Ishikawa (cell line): ENCODE measurements around the gene NUCB1.

Source experiments
- CEBPB ChIP-seq: IDR thresholded peaks from 2 replicates; pipeline ENCODE4 v1.6.1; 2012
- EP300 ChIP-seq: IDR thresholded peaks from 2 replicates; pipeline ENCODE4 v1.6.1; 2012; ENCODE audit warnings: borderline replicate concordance
- FOXM1 ChIP-seq: IDR thresholded peaks from 2 replicates; pipeline ENCODE4 v1.6.1; 2012; ENCODE audit warnings: low read depth, borderline replicate concordance
- NFIC ChIP-seq: IDR thresholded peaks from 2 replicates; pipeline ENCODE4 v1.6.1; 2012
- RAD21 ChIP-seq: IDR thresholded peaks from 2 replicates; pipeline ENCODE4 v1.6.1; 2012; ENCODE audit warnings: low read depth
- TAF1 ChIP-seq: IDR thresholded peaks from 2 replicates; pipeline ENCODE4 v1.6.1; 2012; ENCODE audit warnings: low read depth, mild to moderate bottlenecking
- TEAD4 ChIP-seq: IDR thresholded peaks from 2 replicates; pipeline ENCODE4 v1.6.1; 2012
- YY1 ChIP-seq: IDR thresholded peaks from 2 replicates; pipeline ENCODE4 v1.6.1; 2012; ENCODE audit warnings: low read depth
- ZBTB7A ChIP-seq: IDR thresholded peaks from 2 replicates; pipeline ENCODE4 v1.6.1; 2012; ENCODE audit warnings: low read depth
- TF ChIP-seq, protein P1 (sequence below): IDR thresholded peaks from 2 replicates; pipeline ENCODE4 v1.6.1; 2012
- TF ChIP-seq, protein P2 (sequence below): IDR thresholded peaks from 2 replicates; pipeline ENCODE4 v1.6.1; 2012; ENCODE audit warnings: low read depth, mild to moderate bottlenecking

DNA sequence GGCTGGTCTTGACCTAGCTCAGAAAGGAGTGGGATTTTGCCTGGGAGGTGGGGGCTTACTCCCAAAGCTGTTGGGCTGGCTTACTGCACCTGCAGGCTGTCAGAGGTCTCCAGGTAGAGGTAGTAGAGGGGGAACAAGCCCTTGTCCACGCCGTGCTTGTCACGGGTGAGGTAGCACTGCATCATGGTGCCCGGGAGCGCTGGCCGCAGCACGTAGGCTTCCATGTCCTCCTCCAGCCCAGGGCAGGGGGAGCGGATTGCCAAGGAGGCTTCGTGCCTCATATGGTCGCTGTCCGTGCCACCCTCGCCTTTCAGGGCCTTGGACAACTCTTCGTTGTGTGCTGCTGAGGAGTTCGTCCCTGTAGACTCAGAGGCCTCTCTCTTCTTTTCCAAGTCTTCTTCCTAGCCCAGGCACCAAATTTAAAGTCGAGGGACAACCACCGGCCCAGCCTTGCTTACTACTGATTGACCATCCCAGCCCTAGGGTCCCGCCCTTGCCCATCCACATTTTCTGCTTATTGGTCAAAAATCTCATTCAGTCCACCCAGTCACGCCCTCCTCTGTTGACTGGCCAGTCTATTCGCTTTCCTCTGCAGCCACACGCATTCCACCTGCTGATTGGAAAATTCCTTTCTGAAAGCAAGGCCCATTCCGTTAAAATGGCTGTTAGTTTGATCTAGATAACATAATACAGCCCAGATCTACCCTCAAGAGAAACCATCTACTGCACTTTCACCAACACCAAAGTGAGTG, 12.1 kb upstream of the NUCB1 start:
- TF ChIP-seq TEAD4 = no peak
- TF ChIP-seq NFIC = no peak
- TF ChIP-seq EP300 = no peak
- TF ChIP-seq CEBPB = no peak
- TF ChIP-seq TAF1 = no peak
- TF ChIP-seq, protein P1, sequence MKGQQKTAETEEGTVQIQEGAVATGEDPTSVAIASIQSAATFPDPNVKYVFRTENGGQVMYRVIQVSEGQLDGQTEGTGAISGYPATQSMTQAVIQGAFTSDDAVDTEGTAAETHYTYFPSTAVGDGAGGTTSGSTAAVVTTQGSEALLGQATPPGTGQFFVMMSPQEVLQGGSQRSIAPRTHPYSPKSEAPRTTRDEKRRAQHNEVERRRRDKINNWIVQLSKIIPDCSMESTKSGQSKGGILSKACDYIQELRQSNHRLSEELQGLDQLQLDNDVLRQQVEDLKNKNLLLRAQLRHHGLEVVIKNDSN = no peak
- TF ChIP-seq RAD21 = no peak
- TF ChIP-seq FOXM1 = no peak
- TF ChIP-seq, protein P2, sequence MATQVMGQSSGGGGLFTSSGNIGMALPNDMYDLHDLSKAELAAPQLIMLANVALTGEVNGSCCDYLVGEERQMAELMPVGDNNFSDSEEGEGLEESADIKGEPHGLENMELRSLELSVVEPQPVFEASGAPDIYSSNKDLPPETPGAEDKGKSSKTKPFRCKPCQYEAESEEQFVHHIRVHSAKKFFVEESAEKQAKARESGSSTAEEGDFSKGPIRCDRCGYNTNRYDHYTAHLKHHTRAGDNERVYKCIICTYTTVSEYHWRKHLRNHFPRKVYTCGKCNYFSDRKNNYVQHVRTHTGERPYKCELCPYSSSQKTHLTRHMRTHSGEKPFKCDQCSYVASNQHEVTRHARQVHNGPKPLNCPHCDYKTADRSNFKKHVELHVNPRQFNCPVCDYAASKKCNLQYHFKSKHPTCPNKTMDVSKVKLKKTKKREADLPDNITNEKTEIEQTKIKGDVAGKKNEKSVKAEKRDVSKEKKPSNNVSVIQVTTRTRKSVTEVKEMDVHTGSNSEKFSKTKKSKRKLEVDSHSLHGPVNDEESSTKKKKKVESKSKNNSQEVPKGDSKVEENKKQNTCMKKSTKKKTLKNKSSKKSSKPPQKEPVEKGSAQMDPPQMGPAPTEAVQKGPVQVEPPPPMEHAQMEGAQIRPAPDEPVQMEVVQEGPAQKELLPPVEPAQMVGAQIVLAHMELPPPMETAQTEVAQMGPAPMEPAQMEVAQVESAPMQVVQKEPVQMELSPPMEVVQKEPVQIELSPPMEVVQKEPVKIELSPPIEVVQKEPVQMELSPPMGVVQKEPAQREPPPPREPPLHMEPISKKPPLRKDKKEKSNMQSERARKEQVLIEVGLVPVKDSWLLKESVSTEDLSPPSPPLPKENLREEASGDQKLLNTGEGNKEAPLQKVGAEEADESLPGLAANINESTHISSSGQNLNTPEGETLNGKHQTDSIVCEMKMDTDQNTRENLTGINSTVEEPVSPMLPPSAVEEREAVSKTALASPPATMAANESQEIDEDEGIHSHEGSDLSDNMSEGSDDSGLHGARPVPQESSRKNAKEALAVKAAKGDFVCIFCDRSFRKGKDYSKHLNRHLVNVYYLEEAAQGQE = no peak
- no peak for TF ChIP-seq YY1
- no peak for TF ChIP-seq ZBTB7A
